ENCODE measurements around the gene PPP1R1A.

DNA sequence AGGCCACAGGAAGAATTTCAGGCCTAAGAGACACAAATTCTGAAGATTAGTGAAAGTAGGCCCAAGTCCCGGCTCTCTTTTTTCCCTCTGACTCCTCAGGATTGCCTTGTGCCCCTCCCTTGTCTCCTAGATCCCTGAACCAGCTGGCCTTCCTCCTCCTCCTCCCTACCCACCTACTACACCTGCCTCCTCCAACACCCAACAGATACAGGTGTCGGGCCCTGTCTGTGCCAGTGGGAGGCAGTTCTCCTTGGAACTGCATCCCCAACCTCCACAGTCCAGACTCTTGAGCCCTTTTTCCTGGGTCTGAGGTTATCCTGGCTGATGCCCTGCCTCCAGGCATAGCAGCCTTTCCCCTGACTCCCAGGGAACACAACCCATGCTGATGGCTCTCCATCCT lies 1.8 kb downstream of the PPP1R1A start:
- TF ChIP-seq CTCF (conservative IDR thresholded peaks at IDR 0.05; ENCODE audit: low read length) (no peak), EZH2phosphoT487 (IDR thresholded peaks at IDR 0.05; ENCODE audit: borderline replicate concordance, low read depth, low read length) (no peak)

Data from OCI-LY7 (cell line).